Left forelimb (tissue), 1 donor: ENCODE measurements around the gene TMEM86A.
"Not testable (repeated sequence)": the region's sequence is repeated elsewhere in the genome, so short reads cannot be mapped to it uniquely, and the experiment has no call there.

Experiments
- DNase-seq: peaks from one replicate; pipeline ENCODE4 v3.0.0-alpha.2; 2018; ENCODE audit warnings: low spot score

The TMEM86A gene

DNA sequence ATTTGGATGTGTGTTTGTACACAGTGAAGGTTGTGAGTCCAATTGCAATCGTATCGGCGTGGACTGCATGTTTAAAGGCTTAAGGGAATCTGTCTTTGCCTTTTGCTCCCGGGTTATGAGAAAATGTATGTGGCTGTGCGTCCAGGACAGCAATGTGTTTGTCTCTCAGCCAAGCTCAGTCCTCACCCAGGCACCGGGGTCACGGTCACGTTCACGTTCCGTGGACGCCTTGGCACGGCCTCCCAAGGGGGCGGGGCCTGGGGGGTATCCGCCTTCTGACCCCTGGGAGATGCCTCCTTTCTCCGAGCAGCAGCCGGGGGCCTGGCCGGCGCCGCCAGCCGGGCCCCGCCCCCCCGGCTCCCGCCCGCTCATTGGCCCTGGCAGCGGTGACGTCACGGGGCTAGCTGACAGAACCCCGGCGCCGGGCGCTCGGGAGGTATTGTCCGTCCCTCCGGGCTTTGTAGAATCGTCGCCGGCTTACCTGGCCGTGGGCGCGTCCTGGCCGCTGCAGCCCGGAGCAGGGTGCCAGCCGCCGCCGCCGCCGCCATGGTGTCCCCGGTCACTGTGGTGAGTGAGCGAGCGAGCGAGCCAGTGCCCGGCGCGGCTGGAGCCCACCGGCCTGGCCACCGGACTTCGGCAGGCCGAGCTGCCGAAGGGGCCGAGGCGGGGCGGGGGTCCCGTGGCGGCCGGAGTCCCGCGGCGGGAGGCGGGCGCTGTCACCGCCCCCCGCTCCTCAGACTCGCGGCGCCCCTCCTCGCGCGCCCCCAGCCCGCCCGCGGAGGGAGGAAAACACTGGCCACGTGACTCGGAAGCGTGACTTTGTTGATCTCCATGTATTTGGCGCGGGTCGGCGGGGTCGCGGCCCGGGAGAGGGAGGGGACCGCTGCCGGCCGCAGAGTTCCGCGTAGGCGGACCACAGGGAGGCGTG is at the start of gene TMEM86A:
Gene TMEM86A (plus strand): TSS at position 439 of the 928 bp plus-strand sequence. CDS start 108 bp downstream, at position 547.
- DNase-seq, result peak; percentile 93

DNA sequence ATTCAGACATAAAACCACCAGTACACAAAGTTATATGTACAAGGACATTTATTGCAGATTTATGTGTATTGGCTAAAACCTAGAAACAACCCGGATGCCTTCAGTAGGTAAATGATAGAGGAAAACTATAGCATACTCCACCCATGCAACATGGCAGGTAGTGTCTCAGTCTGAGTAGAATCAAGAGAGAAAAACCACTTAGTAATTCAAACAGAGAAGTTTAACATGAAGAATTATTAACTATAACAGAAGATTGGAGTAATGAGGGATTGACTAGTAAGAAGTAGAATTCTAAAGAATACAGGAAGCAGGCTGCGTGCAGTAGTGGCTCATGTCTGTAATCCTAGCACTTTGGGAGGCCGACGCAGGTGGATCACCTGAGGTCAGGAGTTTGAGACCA is 48.2 kb upstream of the TMEM86A start:
- DNase-seq, result no peak

GRCh38 chr11:18650859-18651557 is 47.6 kb upstream of the TMEM86A start:
- no peak for DNase-seq

DNA sequence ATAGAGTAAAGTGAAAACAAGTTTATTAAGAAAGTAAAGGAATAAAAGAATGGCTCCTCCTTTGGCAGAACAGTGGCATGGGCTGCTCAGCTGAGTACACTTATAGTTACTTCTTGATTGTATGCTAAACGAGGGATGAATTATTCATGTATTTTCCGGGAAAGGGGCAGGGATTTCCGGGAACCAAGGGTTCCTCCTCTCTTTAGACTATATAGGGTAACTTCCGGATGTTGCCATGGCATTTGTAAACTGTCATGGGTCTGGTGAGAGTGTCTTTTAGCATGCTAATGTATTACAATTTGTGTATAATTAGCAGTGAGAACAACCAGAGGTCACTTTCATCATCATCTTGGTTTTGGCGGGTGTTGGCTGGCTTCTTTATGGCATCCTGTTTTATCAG is 40.9 kb upstream of the TMEM86A start:
- DNase-seq, result no peak

- not testable (repeated sequence) for DNase-seq
These were observed 33.2 kb upstream of the TMEM86A start for GRCh38 chr11:18665353-18665872.

DNA sequence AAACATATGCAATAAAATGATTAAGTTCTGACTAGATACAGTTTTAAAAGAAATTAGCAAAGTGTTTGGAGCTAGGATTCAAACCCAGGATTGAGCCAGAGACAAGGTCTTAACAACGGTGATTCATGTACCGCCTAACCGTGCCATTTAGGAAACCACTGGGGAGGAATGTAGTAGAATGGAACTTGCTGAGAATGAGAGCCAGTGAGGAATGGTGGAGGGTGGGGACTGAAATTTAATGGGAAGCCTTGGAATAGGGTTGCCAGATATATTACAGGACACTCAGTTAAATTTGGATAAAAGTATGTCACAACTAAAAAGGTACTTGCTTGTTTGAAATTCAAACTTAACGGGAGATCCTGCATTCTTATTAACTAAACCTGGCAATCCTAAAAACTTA is 30.4 kb upstream of the TMEM86A start:
- DNase-seq, result no peak

- DNase-seq, result no peak
These were observed 29.4 kb upstream of the TMEM86A start for GRCh38 chr11:18669219-18669596.

GRCh38 chr11:18669711-18670110 is 28.9 kb upstream of the TMEM86A start:
- DNase-seq, result no peak

GRCh38 chr11:18671246-18671645 is 27.3 kb upstream of the TMEM86A start:
- DNase-seq, result no peak

DNA sequence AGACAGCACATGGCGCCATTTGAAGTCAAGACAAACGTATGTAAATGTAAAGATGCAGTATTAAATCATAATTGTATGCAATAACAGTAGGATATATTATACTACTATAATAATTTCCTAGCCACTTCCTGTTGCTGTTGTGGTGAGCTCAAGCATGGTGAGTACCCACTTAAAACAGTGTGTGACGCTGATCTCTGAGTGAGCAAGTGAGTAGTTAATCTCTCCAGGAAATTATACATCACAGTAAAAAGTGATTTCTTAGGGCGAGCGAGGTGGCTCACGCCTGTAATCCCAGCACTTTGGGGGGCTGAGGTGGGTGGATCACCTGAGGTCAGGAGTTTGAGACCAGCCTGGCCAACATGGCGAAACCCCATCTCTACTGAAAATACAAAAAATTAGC is 26.4 kb upstream of the TMEM86A start:
- not testable (repeated sequence) for DNase-seq

GRCh38 chr11:18676803-18677202 is 21.8 kb upstream of the TMEM86A start:
- no peak for DNase-seq

GRCh38 chr11:18677560-18677959 is 21.0 kb upstream of the TMEM86A start:
- DNase-seq, result no peak

DNA sequence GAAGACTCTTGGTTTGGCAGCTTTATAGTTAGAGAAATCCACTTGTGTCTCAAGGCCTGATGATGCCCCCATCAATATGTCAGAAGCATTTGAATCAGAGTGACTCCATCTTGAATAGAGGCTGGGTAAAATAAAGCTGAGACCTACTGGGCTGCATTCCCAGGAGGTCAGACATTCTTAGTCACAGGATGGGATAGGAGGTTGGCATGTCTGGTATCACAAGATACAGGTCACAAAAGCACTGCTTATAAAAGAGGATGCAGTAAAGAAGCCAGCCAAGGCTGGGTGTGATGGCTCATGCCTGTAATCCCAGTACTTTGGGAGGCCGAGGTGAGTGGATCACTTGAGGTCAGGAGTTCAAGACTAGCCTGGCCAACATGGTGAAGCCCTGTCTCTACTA is 16.6 kb upstream of the TMEM86A start:
- not testable (repeated sequence) for DNase-seq

- no peak for DNase-seq
These were observed 16.1 kb upstream of the TMEM86A start for GRCh38 chr11:18682466-18682865.

DNA sequence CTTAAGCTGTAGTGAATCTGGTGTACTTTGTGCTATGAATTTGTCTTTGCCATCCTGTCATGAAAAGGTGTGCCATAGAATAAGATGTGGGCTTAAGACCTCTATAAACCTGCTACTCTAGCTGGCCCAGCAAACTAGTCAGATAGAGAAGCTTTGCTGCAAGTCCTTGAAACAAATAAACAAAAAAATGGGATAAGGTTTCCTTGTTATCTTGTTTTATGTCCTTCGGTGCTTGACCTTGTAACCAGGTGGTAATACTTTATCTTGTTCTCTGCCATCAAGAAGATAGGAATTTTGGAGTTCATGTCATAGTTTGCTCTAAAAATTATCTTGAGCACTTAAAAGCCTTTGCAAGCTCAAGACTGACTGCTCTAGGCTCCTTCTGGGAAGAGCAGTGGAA is 14.3 kb upstream of the TMEM86A start:
- no peak for DNase-seq

- DNase-seq, result not testable (repeated sequence)
These were observed 7.0 kb upstream of the TMEM86A start for GRCh38 chr11:18691467-18692140.

DNA sequence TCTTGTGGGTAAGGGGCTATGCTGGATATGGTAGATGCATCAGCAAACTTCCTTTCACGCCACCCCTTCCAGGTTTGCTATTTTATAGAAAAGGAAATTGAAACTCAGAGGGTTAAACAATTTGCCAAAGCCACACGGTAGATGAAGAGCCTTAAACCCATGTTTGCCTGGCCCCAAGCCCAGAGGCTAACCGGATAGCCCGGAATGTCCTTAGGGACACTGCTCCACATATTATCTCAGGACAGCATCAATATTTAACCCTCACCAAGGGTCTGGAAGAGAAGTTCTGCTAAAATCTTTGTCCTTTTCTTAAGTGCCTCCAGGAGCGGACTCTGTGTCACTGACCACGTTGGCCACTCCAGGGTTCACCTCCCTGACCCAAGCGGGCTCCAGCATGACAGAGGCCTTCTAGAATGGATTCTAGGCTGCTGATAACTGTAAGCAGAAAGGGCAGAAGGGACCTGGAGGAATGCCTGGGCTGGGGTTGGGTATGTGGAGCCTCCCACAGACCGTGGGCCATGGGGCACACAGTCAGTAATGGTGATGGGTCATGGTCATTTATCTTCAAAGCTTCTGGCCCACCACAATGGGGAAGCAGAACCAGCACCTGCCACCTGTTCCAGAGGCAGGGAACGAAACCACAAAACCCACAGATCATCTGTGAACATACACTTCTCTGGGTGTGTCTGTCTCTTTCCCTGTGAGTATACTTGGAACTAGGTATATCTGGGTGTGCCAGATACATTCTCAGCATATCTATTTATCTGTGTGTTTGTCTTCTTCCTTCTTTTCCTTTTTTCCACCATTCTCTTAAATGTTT is 5.4 kb upstream of the TMEM86A start:
- DNase-seq, result no peak

GRCh38 chr11:18696638-18697225 is 1.8 kb upstream of the TMEM86A start:
- DNase-seq, result no peak

GRCh38 chr11:18697576-18697975 is 1.0 kb upstream of the TMEM86A start:
- DNase-seq, result no peak

- no peak for DNase-seq
These were observed 654 bp downstream of the TMEM86A start for GRCh38 chr11:18699269-18699596.

GRCh38 chr11:18699848-18700261 is 1.3 kb downstream of the TMEM86A start:
- DNase-seq, result no peak
